ENCODE results near the gene MOB2.

The MOB2 gene

DNA sequence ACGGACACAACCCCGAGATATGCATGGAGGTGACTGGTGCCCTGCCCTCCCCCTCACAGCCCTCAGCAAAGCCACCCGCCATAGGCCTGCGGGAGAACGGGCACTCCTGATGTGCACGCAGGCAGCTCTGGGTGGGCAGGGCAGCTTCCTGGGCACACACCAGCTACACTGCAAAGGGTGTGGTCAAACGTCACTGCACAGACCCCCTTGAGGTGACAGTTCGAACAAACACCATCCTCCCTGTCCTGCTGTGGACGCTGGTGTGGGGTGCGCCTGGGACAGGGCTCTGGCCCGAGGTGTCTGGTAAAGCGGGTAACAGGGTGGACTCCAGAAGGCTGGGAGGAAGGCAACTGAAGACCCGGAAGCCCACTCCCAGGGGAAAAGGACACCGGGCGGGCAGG is 21.9 kb upstream of the MOB2 start (continued):
- TF ChIP-seq, protein P1, sequence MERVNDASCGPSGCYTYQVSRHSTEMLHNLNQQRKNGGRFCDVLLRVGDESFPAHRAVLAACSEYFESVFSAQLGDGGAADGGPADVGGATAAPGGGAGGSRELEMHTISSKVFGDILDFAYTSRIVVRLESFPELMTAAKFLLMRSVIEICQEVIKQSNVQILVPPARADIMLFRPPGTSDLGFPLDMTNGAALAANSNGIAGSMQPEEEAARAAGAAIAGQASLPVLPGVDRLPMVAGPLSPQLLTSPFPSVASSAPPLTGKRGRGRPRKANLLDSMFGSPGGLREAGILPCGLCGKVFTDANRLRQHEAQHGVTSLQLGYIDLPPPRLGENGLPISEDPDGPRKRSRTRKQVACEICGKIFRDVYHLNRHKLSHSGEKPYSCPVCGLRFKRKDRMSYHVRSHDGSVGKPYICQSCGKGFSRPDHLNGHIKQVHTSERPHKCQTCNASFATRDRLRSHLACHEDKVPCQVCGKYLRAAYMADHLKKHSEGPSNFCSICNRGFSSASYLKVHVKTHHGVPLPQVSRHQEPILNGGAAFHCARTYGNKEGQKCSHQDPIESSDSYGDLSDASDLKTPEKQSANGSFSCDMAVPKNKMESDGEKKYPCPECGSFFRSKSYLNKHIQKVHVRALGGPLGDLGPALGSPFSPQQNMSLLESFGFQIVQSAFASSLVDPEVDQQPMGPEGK (CRISPR knock-in tag; IDR thresholded peaks at IDR 0.05; ENCODE audit: borderline replicate concordance) = no peak
- TF ChIP-seq BACH2 (CRISPR knock-in tag; IDR thresholded peaks at IDR 0.05; ENCODE audit: borderline replicate concordance) (no peak), ZFP3 (CRISPR knock-in tag; IDR thresholded peaks at IDR 0.05) (no peak), ZNF70 (CRISPR knock-in tag; IDR thresholded peaks at IDR 0.05) (no peak)

DNA sequence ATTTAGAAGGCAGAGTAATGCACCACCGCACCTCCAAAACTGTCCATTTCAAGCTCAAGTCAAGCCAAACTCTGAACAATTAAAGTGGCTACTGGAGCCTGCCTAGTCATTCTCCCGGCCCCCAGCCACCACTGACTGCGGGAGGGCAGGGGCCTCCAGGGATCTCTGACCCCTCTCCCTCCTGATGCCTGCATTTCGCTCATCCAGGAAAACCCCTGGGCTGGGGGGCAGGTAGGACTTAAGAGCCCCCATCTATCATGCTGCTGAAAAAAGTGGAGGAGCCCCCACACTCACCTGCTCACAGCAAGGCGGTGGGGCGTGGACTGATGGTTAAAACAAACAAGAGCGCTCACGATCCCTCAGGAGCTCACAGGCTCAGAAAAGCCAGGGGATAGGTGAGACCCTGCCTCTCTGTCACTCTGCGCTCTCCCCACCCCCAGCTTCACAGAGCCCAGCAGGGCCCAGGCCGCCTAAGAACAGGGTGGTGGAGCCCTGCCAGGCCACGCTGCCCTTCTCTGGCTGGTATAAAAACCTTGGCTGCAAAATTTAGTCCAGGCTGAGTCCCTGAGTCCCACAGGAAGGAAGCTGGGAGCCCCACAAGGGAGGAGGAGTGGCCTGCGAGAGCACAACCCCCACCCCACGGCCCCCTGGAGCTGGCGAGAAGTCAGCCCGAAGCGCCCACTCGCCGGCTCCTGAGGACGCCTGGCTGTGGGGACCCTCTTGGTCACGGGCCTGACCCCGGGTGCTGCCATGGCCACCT is 21.0 kb upstream of the MOB2 start:
- no peak for TF ChIP-seq ESRRG (CRISPR knock-in tag; IDR thresholded peaks at IDR 0.05)
- no peak for ATAC-seq

DNA sequence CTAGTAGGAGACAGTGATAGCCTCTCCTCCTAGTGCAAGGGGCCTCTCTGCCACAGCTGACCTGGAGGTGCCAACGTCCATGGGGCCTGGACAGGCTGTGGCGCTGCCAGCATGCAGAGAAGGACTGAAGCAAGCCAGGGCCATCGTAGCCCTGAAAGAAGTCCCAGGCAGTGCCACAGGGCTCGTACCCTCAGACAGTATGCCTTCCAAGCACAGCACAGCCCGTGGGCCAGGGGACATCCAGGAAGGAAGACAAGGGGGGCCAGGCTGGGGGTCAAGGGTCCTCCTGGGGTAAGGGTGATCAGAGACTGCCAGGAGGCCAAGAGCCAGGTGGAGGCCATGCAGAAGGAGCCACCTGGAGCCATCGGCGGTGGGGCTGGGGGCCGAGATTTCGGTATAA is 20.4 kb upstream of the MOB2 start:
- TF ChIP-seq ZNF70 (CRISPR knock-in tag; IDR thresholded peaks at IDR 0.05) (no peak), PPARA (CRISPR knock-in tag; IDR thresholded peaks at IDR 0.05; ENCODE audit: borderline replicate concordance) (no peak)
- ATAC-seq = no peak

DNA sequence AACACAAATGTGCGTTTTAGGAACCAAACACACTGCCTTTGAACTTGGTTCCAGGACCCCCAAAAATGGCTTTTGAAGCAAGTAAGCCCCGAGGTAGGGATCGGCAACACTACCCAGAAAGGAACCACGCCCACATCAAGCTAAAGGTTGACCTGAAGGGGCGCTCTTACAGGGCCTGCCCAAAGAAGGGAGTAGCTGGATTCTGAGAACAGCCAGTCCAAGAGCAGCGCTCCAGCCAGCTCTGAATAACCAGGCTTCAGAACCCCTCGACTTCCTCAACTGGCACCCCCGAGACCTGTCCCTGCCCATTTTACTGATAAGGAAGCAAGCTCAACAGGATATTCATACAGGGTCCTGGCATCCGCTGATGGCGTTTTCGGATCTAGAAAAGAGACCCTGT is 18.9 kb upstream of the MOB2 start:
- no peak for ATAC-seq
- TF ChIP-seq ARNTL (CRISPR knock-in tag; IDR thresholded peaks at IDR 0.05; ENCODE audit: borderline replicate concordance, low read depth) (no peak), ZNF8 (CRISPR knock-in tag; IDR thresholded peaks at IDR 0.05) (no peak), GLIS3 (CRISPR knock-in tag; IDR thresholded peaks at IDR 0.05) (no peak), SNAI2 (CRISPR knock-in tag; IDR thresholded peaks at IDR 0.05) (no peak), ZFP3 (CRISPR knock-in tag; IDR thresholded peaks at IDR 0.05) (no peak), ZNF70 (CRISPR knock-in tag; IDR thresholded peaks at IDR 0.05) (no peak), ZNF565 (CRISPR knock-in tag; conservative IDR thresholded peaks at IDR 0.05; ENCODE audit: low read depth) (no peak), CSDC2 (CRISPR knock-in tag; IDR thresholded peaks at IDR 0.05) (no peak), RARB (CRISPR knock-in tag; IDR thresholded peaks at IDR 0.05) (no peak), ZFP30 (CRISPR knock-in tag; IDR thresholded peaks at IDR 0.05) (no peak), OSR1 (CRISPR knock-in tag; IDR thresholded peaks at IDR 0.05) (no peak), TOX (CRISPR knock-in tag; IDR thresholded peaks at IDR 0.05; ENCODE audit: borderline replicate concordance) (no peak), TCF4 (CRISPR knock-in tag; IDR thresholded peaks at IDR 0.05; ENCODE audit: borderline replicate concordance) (no peak), ZC3H10 (CRISPR knock-in tag; IDR thresholded peaks at IDR 0.05) (no peak), ESRRG (CRISPR knock-in tag; IDR thresholded peaks at IDR 0.05) (no peak), PPARA (CRISPR knock-in tag; IDR thresholded peaks at IDR 0.05; ENCODE audit: borderline replicate concordance) (no peak)
- TF ChIP-seq, protein P2, sequence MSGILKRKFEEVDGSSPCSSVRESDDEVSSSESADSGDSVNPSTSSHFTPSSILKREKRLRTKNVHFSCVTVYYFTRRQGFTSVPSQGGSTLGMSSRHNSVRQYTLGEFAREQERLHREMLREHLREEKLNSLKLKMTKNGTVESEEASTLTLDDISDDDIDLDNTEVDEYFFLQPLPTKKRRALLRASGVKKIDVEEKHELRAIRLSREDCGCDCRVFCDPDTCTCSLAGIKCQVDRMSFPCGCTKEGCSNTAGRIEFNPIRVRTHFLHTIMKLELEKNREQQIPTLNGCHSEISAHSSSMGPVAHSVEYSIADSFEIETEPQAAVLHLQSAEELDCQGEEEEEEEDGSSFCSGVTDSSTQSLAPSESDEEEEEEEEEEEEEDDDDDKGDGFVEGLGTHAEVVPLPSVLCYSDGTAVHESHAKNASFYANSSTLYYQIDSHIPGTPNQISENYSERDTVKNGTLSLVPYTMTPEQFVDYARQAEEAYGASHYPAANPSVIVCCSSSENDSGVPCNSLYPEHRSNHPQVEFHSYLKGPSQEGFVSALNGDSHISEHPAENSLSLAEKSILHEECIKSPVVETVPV (CRISPR knock-in tag; IDR thresholded peaks at IDR 0.05) = no peak
- TF ChIP-seq, protein P1 (CRISPR knock-in tag; IDR thresholded peaks at IDR 0.05; ENCODE audit: borderline replicate concordance) = no peak
- TF ChIP-seq, protein P3, sequence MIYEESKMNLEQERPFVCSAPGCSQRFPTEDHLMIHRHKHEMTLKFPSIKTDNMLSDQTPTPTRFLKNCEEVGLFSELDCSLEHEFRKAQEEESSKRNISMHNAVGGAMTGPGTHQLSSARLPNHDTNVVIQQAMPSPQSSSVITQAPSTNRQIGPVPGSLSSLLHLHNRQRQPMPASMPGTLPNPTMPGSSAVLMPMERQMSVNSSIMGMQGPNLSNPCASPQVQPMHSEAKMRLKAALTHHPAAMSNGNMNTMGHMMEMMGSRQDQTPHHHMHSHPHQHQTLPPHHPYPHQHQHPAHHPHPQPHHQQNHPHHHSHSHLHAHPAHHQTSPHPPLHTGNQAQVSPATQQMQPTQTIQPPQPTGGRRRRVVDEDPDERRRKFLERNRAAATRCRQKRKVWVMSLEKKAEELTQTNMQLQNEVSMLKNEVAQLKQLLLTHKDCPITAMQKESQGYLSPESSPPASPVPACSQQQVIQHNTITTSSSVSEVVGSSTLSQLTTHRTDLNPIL (CRISPR knock-in tag; IDR thresholded peaks at IDR 0.05; ENCODE audit: low read depth) = no peak
- TF ChIP-seq, protein P4, sequence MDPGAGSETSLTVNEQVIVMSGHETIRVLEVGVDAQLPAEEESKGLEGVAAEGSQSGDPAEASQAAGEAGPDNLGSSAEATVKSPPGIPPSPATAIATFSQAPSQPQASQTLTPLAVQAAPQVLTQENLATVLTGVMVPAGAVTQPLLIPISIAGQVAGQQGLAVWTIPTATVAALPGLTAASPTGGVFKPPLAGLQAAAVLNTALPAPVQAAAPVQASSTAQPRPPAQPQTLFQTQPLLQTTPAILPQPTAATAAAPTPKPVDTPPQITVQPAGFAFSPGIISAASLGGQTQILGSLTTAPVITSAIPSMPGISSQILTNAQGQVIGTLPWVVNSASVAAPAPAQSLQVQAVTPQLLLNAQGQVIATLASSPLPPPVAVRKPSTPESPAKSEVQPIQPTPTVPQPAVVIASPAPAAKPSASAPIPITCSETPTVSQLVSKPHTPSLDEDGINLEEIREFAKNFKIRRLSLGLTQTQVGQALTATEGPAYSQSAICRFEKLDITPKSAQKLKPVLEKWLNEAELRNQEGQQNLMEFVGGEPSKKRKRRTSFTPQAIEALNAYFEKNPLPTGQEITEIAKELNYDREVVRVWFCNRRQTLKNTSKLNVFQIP (CRISPR knock-in tag; IDR thresholded peaks at IDR 0.05; ENCODE audit: borderline replicate concordance, low read depth) = no peak
